DMS79 (cell line): ENCODE data around the gene ZCCHC8.
A peak's percentile ranks its signal among the peaks of the same experiment; 100 is the strongest.
"Not testable (repeated sequence)": the region's sequence is repeated elsewhere in the genome, so short reads cannot be mapped to it uniquely, and the experiment has no call there.

Experiments
- DNase-seq: peaks from one replicate; lab custom pipeline; 2025; lab: John Stamatoyannopoulos, UW

Gene ZCCHC8

GRCh38 chr12:122500685-122501488 is at the start of gene ZCCHC8:
ZCCHC8 (minus strand) TSS chr12:122500932; CDS start chr12:122500840, 92 bp downstream.
- peak; percentile 96 for DNase-seq

- DNase-seq, result no peak
Measured at GRCh38 chr12:122547330-122547729, 46.6 kb upstream of the ZCCHC8 start.

- no peak for DNase-seq
Measured at GRCh38 chr12:122545855-122546254, 45.1 kb upstream of the ZCCHC8 start.

DNA sequence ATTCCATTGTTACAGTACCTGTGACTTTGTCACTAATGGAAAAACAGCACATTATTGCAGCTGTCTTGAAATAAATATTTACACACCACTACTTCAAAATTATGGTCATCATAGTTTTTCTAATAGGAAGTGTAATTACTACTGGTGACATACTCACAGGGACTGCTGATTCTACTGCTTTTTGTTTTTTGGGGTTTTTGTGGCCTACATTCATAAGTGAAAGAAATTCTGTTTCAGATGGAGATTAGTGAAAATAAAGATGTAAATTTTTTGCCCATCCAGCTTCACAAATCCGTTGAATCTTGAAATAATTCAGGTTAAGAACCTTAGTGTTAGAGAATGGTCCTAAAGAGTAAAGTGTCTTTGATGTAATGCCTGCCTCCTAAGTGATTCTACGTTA is 43.8 kb upstream of the ZCCHC8 start:
- no peak for DNase-seq

- DNase-seq, result no peak
Measured at GRCh38 chr12:122538496-122538895, 37.8 kb upstream of the ZCCHC8 start.

DNA sequence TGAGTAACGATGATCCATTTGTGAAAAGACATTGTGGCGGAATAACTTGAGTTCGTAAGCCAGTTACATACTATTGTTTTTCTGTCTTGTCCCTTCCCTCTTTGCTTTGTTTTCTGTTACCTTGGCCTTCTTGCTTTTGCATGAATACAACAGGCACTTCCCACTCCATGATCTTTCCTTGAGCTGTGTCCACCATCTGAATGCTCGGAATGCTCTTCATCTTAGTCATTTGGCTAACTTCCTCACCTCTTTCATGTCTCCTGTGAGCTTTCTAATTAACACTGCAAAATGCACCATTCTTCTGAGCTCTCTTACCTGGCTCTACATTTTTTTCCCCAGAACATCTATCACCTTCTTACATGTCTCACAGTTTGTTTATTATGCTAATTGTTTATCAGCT is 36.3 kb upstream of the ZCCHC8 start:
- DNase-seq, result no peak

DNA sequence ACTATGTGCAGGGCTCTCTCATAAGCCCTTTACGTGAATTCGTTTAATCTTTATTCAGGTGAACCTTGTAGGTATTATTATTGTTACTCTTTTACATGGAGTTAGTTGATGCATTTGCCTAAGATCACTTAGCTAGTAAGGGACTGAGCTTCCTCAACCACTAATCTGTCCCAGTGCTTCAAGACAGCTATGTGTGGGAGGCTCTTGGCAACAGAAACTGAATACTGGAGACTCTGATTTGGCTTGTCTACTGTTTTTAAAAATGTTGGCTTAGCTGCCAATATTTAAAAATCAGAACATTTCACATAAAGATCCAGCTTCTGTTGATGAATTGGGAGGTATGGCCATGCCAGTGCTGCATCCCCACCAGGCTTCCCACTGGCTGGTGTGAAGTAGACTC is 33.1 kb upstream of the ZCCHC8 start:
- no peak for DNase-seq

GRCh38 chr12:122528992-122529391 is 28.3 kb upstream of the ZCCHC8 start:
- DNase-seq, result no peak

DNA sequence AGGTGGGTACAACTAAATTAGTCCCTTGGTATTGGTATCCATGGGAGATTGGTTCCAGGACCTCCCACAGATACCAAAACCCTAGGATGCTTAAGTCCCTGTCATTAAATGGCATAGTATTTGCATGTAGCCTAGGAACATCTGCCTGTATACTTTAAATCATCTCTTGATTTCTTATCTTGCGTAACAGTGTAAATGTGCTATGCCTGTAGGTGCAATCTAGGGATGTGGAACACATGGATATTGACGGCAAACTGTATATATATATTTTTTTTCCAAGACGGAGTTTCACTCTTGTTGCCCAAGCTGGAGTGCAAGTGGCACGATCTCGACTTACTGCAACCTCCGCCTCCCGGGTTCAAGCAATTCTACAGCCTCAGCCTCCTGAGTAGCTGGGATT is 27.9 kb upstream of the ZCCHC8 start:
- DNase-seq, result no peak

DNA sequence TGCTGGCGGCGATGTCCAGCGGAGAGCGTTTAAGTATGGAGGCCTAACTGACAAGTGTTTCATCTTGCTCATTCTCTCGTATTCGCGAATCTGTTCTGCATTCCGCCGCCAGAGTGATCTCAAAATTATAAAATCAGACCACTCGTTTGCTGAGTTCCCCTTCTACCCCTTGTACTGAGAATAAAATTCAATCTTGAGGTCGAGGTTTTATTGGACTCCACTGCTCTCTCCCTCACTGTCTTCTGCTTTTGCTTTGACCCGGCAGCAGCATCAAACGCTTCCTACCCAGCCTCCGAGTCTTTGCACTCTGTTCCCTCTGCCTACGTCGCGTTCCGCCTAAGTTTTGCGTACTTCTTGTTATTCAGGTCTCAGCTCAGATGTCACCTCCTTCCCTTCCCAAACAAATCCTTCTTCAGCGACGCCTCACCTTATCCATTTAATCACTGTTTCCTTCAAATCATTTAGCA is 26.8 kb upstream of the ZCCHC8 start:
- DNase-seq, result peak; percentile 19

DNA sequence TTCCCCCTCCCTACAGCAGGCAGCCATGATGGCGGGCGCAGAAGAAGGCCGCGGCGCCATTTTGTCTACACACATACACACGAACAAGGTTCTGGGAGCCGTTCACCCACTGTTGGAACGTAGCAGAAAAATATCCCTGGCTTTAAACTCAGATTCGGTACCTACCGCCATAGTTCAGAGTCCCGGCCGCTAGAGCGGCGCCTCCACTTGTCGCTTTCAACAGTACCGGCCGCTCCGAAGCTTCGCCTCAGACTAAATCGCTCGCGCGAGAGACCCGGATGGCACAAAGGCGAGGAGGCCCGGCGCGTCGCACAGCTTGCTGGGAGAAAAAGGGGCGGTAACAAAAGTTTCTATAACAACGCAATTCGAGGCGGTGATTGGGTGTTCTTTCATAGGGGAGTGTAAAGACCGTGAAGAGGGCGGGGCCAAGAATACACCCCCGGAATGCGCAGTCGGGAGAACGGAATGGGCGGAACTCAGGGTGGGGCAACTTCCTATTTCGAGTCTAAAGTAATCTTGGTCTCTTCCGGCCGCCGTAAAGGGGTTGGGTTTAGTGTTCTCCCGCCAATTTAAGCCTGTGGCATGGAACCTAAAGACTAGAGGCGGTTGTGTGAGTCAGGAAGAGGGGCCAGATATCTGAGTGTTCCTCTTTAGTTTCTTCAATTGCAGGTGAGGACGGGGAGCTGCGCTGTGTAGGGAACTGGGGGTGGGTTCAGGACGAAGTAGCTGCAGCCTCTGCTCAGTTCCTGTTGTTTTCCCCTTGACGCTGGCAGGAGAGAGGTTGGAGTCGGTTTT is 26.1 kb upstream of the ZCCHC8 start, which contains the start of the genes KNTC1 and RSRC2:
TSS of gene KNTC1 (plus strand) at position 567 of the 795 bp plus-strand sequence. CDS start 2,815 bp downstream, outside the sequence.
TSS of gene RSRC2 (minus strand) at position 254 of the 795 bp plus-strand sequence. CDS start at position 171, 83 bp downstream.
- peak; percentile 99 for DNase-seq

DNA sequence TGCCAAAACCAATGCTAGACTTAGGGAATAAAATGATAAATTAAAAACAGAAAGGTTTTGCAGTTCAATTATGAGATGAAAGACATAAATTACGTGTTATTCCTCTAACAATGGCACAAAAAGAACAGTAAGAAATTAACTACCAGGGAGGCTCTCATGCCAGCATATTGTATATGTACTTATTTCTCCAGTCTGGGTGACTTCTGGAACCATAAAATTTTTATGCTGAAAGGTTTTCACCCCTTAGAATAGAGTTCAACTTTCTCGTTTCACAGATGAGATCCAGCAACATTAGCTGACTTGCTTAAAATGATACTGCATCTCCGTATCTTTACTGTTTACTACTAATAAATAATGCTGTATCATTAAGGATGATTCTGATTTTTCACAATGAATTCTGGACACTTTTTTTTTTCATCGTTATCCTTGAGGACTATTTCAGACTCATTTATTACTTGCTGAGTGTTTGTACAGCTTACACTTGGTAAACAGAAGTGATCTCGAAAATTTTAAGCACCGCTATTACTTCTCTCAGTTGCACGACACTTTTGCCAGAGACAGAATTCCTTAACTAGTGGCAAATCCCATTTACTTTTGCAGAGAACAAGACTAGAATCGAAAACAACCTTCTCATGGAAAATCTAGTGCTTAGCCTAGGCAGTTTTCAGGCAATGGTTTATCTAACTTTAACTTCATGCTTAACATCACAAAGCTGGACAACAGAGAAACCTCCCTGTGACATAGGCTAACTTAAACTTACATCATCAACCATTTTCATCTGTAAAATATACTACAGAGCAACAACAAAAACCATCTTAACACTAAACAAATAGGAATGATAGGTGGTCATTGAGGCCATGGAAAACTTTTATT is 23.4 kb upstream of the ZCCHC8 start:
- peak; percentile 77 for DNase-seq

- no peak for DNase-seq
Measured at GRCh38 chr12:122523280-122523679, 22.5 kb upstream of the ZCCHC8 start.

DNA sequence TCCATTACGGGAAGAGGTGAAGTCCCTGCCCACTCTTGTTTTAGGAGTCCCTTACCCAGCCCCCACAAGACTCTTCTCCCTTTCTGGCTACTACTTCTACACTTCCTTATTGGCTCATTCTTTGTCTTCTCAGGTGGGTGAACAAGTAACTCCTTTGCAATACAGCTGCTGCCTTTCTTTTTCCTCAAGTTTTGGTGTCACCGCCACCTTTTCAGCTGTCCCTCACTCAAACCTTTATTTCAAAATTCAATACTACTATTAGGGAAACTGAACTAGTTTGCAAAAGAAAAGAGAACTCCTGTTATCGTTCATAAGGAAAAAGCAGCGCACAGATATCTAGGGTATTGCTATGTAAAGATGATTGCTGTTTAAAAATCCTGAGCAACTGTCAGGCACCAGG is 19.9 kb upstream of the ZCCHC8 start:
- DNase-seq, result no peak

- DNase-seq, result no peak
Measured at GRCh38 chr12:122519418-122519817, 18.7 kb upstream of the ZCCHC8 start.

DNA sequence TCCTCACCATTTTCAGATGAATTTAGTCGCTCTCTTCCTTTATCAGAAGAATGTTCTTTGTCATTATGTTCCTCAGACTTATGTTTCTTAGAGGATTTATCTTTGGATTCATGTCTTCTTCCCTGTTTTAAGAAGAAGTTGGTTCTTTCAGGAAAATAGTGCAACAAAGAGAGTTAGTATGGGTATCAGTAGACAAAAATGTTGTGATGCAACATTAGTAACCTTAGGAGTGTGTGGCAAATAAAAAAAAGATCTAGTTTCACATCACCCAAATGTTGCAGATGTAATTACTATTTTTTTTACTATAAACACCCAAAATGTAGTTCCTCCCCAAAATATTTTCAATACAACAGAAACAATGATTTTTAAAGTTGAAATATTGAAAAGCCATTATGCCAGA is 18.2 kb upstream of the ZCCHC8 start:
- no peak for DNase-seq

GRCh38 chr12:122517877-122518276 is 17.1 kb upstream of the ZCCHC8 start:
- DNase-seq, result no peak

DNA sequence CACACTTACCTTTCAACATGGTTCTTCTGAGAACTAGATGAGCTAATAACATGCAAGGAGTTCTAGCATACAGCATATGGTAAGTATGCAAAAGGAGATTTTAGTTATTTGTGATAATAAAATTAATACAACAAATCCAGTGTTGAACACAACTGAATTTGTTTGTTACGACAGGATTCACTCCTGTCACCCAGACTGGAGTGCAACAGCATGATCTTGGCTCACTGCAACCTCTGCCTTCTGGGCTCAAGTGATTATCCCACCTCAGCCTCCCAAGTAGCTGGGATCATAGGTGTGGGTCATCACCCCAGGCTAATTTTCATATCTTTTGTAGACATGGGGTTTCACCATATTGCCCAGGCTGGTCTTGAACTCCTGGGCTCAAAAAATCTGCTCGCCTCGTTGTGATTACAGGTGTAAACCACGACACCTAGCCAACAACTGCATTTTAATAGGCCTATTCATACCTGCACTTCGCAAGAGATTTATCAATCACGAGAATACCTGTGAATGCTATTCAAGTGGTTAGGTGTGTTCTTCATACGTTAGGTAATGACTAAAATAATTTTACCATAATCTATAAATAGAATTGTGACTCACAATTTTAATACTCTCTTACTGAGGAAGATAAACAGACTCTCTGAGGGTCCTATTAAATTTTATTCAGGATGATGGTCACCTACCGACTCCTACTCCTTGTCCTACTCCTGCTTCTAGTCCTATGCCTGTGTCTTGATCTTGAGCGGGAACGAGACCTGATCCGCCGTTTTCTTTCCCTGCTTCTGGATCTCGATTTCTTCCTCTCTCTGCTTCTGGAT is 16.0 kb upstream of the ZCCHC8 start:
- no peak for DNase-seq

DNA sequence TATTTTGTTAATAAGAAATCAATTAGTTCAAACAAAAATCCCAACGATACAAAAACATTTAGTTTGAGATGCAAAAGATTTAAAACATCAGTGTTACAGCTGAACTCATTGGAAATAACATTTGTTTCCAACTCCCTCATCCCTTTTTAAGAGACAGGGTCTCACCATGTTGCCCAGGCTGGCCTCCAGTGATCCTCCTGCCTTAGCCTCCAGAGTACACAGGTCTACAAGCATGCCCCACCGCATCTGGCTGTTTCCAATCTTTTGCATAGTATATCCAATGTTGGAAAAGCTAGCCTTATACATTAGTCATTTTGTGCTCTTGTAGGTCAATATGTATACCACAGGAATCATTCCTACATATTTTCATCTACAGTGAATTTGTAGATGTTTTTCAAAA is 14.5 kb upstream of the ZCCHC8 start:
- DNase-seq, result no peak

GRCh38 chr12:122513660-122514059 is 12.9 kb upstream of the ZCCHC8 start:
- no peak for DNase-seq

DNA sequence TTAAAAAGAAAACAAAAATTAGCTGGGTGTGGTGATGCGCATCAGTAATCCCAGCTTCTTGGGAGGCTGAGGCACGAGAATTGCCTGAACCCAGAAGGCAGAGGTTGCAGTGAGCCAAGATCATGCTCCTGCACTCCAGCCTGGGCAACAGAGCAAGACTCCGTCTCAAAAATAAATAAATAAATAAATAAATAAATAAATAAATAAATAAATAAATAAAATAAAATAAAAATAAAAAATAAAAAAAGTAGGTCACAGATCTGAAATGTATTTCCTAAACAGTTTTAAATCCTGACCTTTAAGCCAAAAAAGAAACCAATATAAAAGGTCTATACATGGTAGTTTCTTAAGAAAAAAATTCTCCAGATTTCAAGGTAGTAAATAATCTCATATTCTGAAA is 12.3 kb upstream of the ZCCHC8 start:
- not testable (repeated sequence) for DNase-seq
